HG03520 (cell line): ENCODE results near the gene KIRREL3.

Experiments
- ATAC-seq: cut with Tn5 transposase; IDR thresholded peaks from one replicate; pipeline ENCODE4 v1.9.1; 2021; ENCODE audit warnings: mild to moderate bottlenecking, moderate library complexity; ENCODE audit not compliant: unreplicated experiment

The KIRREL3 gene

DNA sequence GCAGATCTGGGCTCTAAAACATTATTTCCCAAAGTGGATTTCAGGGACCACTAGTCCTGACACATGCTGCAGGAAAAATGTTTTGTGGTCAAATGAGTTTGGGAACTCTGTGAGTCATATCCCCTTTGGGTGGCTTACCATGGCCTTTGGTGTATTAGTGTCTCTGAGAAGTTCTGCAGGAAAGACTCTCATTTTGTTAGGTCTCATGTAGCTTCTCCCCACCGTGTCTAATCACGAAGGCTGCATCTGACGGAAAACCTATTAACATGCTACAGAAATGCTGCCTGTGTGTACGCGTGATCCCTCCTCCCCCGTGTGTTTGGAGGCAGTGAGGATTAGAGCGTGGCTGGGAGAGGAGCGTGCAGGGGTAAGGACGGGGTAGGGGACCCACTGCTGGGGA, 453.4 kb downstream of the KIRREL3 start:
- ATAC-seq, result no peak

DNA sequence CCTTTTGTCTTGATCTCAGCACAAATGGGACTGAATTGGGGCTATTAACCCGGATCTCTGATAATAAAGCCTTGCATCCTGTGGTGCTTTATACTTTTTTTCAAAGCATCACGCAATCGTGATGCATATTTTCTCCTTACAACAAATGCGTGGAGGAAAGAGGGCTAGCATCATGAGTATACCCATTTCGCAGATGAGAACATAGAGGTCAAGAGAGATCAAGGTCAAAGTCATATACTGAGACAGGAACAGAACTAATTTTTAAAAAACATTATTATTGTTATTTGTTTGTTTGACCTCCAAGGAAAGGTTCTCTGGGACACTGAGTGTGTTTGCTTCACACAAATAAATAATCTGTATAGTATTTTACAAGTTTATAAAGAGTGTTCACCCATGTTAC, 453.9 kb downstream of the KIRREL3 start:
- no peak for ATAC-seq

DNA sequence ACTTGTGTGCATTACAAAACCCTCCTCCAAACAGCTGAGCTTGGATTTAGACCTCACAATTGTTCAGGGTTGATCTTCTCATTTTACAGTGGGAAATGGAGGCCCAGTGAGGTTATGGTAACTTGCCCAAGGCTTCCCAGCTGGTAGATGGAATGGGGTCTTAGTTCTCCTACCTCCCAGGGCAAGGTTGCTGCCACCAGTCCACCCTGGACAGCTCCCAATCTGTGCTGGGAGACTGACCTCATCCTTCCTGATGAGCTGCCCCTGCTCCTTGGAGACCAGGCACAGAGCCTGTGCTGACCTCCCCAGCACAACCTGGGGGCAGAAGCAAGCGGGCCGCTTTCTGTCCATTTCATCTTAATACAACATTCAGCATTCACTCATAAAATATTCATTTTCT, 454.4 kb downstream of the KIRREL3 start:
- ATAC-seq, result no peak

DNA sequence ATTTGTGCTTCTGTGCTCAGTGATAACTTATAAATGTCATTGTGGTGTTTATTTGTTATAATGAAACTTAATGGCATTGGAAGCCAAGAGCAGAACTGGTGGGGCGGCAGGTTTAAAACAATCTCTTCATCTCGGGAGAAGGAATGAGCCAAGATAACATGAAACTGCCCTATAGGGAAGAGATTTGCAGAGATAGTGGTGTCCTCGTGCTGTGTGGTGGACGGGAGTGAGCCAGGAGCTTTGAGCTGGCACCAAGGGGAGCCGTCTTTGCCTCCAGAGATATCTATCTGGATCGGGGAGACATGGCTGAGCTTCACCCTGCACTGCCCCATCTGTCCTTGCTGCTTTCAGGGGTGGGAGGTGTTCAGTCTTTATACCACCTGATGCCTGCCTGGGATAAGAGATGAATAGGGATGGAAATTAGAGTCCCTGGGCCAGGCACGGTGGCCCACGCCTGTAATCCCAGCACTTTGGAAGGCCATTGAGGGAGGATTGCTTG, 455.5 kb downstream of the KIRREL3 start:
- no peak for ATAC-seq

DNA sequence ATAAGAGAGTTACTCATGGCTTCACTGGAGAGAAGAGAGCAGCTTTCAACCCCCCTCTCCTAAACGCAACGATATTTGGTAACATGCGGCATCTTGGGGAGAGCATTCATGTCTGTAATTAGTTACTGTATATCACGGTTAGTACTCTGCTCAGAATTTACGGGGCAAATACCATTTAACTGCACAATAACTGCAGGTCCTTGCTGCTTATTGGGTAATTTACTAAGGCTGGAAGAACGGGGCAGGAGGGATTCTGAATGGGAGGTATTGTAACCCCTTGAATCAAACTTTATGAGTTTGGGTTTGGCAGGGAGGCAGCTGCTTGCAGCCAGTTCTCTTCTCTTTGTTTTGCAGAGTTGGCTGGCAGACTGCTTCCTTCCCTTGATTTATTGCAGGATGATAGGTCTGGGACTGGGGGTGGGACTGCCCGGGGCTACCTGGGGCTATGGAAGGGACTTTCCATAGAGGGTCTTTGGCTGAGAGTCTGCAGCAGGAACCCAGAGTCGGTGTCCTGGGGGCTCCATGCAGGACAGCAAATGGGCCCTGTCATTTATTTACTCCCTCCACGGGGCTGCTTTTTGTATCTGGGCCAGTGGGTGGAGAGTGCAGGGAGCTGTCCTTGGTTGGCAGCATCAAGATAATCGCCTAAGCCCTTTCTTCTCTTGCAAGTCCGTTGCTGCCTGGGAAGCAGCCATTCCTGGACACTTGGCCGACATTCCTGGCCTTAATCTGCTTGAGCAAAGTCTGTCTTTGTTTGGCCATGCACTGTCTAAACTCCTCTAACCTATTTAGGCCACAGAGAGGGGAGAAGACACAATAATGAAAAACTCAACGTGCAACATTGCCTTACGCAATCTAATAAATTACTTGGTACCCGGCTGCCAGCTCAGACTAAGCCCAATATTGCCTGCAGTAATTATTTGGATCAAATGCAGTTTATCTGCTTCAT, 456.2 kb downstream of the KIRREL3 start:
- no peak for ATAC-seq

DNA sequence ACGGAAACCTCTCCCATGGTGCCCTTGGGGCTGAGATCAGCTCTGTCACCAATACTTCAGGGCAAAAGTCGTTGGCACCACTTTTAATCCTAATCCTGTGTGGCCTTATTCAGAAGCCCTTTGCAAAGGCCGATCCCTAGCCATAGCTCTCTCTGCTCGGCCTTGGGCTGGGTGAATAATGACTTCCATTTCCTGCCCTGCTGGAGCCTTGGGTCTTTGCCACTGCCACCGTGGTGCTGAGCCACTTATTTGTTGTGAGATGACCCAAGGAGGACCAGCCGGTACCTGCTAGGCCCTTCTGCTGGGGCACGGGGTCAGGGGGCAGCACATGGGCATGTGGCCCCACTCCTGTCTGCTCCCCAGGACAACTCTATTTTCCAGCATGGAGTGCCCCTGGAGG, 456.9 kb downstream of the KIRREL3 start:
- ATAC-seq, result no peak

DNA sequence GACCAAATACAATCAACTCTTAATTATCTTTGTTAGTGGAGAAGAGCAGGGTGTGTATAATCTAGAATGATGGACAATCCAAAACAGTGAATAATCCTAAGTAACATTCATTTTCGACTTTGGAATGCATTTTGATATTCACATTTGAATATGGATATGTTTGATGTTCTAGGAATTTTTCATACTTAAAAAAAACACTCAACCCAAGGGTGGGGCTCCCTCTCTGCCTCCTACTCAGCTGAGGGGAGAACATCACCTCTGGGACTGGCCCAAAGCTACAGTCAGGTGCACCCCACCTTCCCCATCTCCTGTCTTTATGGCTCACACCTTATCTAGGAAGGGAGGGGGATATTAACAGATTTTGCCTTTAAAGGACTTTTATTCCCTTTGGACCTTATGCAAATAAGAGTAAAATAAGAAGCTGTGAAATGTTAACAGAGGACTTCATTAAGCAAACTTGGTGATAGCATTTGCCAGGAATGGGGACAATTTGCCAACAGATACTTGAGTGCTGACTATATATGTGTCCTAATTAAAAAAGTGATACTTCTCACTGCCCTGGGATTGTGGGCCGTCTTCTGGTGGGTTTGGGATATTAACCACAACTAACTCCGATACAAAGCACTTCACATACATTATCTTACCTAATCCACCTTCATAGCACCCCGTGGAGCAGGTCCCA, 458.1 kb downstream of the KIRREL3 start:
- ATAC-seq, result no peak

DNA sequence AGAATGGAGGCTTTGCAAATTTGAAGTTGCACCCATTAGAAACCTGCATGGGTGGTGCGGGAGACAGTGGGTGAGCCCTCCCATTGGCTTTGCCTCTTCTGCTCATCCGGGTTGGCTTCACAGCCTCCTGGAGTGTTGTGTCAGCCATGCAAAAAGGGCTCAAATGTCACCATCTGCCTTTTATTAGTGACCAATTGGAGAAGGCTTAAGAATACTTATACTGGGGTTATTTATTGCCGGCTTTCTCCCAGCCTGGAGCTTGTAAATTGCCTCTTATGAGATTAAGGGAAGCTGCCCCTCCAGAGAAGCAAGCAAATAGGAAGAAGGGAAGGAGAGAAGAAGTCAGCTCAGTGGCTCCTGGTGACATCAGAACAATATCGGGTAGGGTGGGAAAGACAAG, 462.5 kb downstream of the KIRREL3 start:
- ATAC-seq, result no peak

DNA sequence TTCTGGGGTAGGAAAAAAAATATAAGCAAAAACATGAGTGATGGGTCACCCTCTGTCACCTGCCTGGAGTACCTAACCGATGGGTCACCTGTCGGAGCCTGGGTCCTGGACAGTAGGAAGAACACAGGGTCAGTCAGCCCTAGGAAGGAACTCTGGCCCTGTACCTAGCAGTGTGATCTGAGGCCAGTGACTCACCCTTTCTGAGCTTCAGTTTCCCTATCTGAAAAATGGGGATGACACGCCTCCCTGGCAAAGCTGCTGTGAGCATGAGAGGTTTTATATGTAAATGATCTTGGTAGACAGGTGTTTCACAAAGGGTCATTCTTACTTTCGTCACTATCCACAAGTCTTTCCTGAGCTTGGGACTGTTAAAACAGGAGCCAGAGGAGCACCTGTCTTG, 463.1 kb downstream of the KIRREL3 start:
- no peak for ATAC-seq

DNA sequence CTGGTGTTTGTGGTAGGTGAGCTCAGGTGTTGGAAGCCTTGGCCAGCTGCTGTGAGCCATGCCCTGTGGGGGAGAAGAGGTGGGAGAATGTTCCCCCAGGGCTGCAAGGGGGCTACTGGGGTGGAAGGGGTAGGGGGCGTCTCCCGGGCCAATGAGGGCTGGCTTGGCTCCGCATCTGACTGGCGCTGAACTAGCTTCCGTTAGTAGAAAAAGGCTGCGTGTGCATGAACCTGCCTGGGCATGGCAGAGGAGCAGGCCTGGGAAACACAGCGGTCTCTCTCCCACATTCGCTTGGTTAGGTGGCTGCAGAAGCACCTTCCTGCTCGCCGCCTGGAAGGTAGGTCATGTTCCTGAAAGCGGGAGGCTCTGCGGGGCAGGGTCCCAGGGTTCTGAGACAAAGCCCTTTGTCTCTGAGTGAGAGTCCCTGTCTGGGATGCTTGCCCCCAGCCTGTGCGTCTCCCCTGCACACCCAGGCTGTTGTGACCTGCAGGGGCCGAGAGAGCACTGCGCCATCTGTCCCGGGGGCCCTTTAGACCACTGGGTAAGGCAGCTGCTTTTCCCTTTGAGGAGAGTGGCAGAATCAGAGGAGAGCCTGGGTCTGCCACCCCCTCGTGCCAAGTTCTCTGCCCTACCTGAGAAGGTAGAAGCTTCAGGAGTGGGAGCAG, 466.3 kb downstream of the KIRREL3 start:
- no peak for ATAC-seq

DNA sequence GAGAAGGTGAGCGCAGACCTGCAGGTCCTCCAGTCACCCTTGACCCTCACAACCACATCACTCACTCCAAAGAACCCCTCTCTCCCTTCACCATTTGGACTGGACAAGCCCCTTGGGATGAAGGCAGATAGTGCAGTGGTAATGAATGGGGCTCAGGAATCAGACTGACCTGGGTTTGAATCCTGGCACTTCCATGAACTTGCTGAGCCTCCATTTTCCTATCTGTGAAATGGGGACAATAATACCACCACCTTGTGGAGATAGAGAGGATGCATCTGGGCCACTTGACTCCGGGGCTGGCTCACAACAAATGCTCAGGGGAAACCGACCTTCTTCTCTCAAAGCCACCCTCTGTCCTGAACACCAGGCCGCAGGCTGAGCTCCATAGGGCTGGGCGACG, 467.0 kb downstream of the KIRREL3 start:
- ATAC-seq, result no peak

DNA sequence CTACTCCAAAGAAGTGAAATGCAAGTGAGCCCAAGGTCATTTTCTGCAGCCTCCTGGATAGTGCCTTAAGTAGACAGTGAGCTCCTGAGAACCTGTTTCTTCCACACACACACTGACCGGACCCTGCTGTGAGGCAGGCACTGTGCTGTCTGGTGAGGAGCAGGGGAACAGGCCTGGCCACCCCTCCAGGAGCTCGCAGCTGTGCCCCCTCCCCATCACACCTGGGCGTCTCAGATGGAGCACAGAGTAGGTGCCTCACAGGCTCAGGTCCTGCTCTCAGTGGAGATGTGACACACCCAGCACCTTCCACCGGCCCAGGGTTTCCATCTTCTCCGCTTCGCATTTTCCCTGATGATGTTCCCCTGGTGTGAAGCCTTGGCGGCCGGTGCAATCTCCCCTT, 470.2 kb downstream of the KIRREL3 start:
- ATAC-seq, result no peak

DNA sequence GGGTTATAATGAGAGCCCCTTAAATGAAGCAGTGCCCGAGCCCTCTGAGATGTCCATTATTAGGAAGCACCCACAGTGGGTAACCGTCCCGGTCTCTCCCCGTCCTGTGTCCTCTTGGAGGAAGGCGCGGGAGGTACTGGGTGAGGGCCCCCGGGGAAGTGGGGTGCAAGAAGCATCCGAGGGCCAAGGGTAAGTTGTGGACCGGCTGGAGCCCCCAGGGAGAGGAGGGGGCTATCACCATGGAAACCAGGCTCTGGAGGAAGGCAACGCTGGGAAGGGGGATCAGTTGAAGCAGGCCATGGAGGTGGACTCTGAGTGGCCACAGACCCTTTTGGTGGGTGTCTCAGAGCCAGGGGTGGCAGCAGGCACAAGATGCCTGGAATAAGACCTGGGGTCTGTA, 471.5 kb downstream of the KIRREL3 start:
- no peak for ATAC-seq

DNA sequence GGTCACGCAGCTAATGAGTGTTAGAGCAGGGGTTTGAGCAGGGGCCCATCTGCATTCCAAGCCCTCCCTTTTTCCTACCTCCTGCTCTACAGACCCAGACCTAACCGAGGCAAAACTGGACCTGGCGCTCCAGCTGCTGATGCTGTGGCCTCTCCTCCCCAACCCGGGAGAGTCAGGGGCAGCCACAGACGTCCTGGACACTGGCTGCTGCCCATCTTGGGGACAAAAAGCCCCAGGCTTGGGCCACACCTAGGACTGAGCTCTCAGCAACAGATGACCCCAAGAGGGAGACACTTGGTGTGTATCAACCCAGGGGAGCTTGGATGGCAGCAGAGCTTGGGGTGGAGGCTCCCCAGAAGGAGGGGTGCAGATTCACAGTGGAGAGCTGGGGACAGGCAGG, 472.5 kb downstream of the KIRREL3 start:
- ATAC-seq, result no peak

DNA sequence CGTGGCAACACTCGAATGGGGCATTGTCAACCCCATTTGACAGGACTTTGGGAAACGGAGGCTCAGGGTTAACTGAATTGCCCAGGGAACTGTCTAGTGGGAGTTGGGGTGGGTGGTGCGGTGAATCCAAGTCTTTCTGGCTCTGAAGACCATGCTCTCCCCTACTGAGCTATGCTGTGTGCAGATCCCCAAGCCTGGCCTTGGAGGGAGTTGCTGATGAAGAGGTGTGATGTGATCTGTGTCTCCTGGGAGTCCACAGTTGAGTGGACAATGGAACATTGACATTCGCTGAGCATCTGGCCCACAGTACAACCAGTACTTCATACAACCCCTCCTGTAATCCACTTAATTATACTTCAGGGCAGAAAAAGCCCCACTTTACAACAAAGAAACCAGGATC, 472.9 kb downstream of the KIRREL3 start:
- no peak for ATAC-seq

DNA sequence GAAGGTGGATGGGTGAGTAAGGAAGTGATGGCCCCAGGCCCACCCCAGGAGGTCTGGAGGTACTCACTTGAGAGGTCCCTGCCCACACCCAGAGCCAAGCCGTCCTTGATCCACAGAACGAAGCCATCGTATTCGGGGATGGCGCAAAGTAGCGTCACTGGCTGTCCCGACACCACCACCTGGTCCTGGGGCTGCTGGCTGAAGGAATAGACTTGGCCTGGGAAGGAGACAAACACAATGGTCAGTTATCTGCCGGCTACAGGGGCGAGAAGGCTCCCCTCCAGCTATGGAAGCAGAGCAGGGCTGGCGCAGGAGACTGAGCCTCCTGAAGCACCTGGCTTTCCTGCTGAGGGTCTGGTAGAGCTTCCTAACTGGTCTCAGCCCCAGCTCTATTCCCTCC, 474.1 kb downstream of the KIRREL3 start:
- no peak for ATAC-seq

DNA sequence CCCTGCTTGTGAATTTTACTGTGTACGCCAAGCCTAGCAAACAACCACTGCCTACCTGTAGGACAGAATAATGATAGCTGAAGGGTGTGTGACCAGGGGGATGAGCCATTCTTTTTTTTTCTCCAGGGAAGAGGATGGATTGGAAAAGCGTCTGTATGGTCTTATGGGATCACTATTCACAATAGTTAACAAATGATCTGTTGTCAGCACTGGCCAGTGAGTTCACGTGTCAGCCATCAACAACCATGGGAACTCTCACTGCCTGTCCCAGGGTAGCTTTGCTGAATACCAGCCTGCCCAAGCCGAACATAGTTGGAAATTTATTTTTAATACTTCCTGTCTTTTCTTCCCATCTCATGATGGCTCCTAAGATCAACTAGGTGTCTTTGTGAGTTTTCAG, 474.9 kb downstream of the KIRREL3 start:
- no peak for ATAC-seq

DNA sequence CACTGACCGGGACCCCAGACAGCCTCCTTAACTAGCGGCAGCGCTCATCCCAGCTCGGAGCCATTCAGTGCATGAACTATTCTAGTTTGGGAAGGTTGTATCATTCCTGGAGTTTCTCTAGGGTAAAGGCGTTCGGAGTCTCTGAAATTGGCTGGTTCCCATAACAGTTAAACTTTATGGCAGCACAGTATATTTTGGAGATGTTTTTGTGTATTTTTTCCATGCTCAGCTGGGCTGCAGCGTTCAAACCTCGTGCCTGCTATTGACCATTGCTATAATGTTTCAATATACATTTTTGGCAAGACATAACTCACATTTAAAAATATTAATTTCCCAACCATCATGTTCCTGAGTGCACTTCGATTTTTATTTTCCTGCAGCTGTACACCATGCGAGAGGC, 475.4 kb downstream of the KIRREL3 start:
- no peak for ATAC-seq

DNA sequence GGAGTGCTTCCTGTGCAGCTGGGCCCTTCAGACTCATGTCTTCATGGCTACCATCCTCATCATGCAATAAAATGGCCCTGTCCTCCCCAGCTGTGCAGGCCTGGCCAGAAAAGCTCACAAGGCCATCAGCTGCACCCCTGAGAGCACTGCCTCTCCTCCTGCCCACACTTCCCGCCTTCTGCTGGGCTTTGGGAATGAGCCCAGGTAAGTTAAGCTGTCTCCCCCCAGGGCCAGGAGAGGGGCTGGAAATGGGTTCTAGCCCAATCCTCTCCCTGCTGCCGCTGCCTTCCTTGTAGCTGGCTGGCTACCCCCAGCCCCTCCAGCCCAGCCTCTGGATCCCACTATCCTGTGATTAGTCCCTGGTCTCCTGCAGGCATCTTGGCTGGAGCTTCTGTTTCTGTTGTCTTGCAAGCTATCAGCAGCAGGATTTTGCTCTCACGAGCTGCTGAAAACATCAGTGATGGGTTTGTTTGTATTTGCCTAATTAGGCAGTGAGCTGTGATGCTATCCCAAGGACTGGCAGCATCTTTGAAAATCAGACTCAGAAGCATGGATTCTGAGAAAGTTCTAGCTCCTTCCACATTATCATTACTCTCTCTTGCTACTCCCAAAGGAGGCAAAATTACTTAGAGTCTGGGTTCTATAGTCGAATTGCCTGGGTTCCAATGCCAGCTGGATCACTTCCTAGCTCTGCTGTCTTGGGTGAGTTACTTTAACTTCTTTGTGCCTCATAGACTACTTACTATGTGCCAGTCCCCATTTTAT, 476.9 kb downstream of the KIRREL3 start:
- ATAC-seq, result no peak

DNA sequence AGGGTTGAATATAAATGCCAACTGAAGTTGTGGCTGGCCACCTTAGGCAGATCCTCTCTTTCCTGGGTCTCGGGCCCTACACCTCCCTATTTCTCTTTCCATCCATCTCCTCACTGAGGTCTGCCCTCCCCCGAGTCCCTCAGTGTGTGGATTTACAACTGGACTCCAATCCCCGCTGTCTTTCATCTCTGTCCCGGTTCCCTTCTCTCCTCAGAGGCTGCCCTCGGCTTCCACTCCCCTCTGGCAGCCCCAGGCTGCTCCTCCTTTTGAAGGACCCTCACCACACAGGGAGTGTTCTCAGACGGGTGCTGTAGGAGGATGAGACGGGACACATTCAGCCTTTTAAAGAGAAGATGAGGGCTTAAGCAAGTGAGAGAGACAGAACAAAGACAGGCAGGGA, 478.0 kb downstream of the KIRREL3 start:
- ATAC-seq, result no peak

DNA sequence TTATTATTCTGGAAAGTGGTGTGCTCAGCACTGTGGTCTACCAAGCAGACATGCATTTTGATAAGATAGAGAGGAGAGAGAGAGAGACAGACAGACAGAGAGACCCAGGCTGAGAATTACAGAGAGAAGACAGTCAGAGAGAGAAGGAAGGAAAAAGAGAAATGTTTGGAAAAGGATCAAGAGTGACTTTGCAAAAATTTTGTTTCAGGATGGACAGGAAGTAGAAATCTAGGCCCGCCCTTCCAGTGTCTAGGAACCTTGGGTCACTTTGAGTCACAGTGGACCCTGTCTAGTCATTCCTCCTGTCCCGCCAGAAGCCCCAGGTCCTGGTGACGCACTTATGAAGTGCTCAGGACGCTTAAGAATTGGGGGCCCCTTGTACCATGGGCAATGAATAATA, 478.4 kb downstream of the KIRREL3 start:
- ATAC-seq, result no peak
